ENCODE data around the gene HEMGN. TPM values are rescaled to one million over a fixed set of nuclear protein-coding genes. Genes with fewer than 3 reads are reported as not detected.
A peak's percentile ranks its signal among the peaks of the same experiment; 100 is the strongest.

The HEMGN gene
- total and polyA plus RNA-seq, 12 donors, result 0.11 to 1.1 (median 0.19) TPM; not detected in 8

DNA sequence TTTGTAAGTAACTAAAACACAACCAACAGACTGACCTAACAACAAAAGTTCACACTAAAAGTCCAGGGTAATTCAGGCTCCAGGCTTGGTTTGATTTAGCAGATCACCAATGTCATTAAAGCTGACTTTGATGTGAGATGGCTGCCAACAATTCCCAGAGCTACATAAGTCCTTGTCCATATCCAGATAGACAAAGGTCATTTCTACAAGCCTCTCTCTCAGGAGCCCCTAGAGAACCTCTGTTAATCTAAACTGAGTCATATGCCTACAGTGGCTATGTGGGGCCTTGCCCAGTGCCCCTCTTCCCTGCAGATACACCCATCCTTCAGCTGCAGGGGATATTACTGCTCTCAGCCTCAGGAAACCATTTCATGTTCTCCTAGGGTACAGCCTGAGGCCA lies 26.9 kb upstream of the HEMGN start:
- H3K4me1 ChIP-seq, result peaks cover 0 to 8% (median 0%) of the 10 kb centered on the region in 9 donors
- intact Hi-C loops (cut with DNase I), result no loop called here
- no peaks in the 10 kb centered on the region for H3K9me3 ChIP-seq
- TF ChIP-seq, protein P1, sequence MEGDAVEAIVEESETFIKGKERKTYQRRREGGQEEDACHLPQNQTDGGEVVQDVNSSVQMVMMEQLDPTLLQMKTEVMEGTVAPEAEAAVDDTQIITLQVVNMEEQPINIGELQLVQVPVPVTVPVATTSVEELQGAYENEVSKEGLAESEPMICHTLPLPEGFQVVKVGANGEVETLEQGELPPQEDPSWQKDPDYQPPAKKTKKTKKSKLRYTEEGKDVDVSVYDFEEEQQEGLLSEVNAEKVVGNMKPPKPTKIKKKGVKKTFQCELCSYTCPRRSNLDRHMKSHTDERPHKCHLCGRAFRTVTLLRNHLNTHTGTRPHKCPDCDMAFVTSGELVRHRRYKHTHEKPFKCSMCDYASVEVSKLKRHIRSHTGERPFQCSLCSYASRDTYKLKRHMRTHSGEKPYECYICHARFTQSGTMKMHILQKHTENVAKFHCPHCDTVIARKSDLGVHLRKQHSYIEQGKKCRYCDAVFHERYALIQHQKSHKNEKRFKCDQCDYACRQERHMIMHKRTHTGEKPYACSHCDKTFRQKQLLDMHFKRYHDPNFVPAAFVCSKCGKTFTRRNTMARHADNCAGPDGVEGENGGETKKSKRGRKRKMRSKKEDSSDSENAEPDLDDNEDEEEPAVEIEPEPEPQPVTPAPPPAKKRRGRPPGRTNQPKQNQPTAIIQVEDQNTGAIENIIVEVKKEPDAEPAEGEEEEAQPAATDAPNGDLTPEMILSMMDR (IDR thresholded peaks at IDR 0.05), result no peak
- ATAC-seq (peak in 5 of 8 donors; percentile 44 to 90 (median 72)), DNase-seq (no peak)
- H3K4me3 ChIP-seq, result no peak overlapping the region
- H3K27me3 ChIP-seq, result peaks cover 0 to 14% (median 0%) of the 10 kb centered on the region in 7 donors
- H3K36me3 ChIP-seq, result no peaks in the 10 kb centered on the region
- H3K27ac ChIP-seq, result peak overlapping the region in 2 of 10 donors; percentile 12 to 22

DNA sequence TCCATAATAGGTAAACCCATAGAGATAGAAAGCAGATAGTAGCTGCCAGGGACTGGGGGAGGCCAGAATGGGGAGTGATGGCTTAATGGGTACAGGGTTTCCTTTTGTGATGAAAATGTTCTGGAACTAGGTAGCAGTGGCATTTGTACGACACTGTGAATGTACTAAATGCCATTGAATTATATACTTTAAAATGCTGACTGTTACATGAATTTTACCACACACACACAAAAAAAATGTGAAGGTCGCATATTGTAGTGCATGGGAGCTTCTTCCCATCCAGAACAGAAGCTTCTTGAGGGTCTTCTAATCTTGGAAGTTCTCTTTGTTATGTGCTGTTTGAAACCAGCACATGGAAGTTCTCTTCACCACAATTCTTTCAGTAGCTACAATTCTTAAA lies 25.3 kb upstream of the HEMGN start:
- H3K4me3 ChIP-seq, result no peak overlapping the region
- no peaks in the 10 kb centered on the region for H3K36me3 ChIP-seq
- H3K9me3 ChIP-seq, result no peaks in the 10 kb centered on the region
- peaks cover 0 to 8% (median 0%) of the 10 kb centered on the region in 9 donors for H3K4me1 ChIP-seq
- TF ChIP-seq, protein P1 (IDR thresholded peaks at IDR 0.05), result no peak
- 74 to 84% methylated on average over 2 of the region's 2 CpGs for WGBS, 2 donors
- peaks cover 0 to 14% (median 0%) of the 10 kb centered on the region in 7 donors for H3K27me3 ChIP-seq
- ATAC-seq, result no peak
- intact Hi-C loops (cut with DNase I), result no loop called here
- no peak overlapping the region for H3K27ac ChIP-seq
- no peak for DNase-seq

GRCh38 chr9:97962575-97962974 lies 24.6 kb upstream of the HEMGN start:
- Histone ChIP-seq H3K4me3 (no peak overlapping the region), H3K27ac (no peak overlapping the region), H3K27me3 (peaks cover 0 to 14% (median 0%) of the 10 kb centered on the region in 7 donors), H3K4me1 (peaks cover 0 to 8% (median 0%) of the 10 kb centered on the region in 9 donors), H3K36me3 (no peaks in the 10 kb centered on the region), H3K9me3 (no peaks in the 10 kb centered on the region)
- intact Hi-C loops (cut with DNase I), result no loop called here
- TF ChIP-seq, protein P1 (IDR thresholded peaks at IDR 0.05), result no peak
- WGBS, 2 donors, result 80 to 90% methylated on average over 5 of the region's 5 CpGs
- DNase-seq, result no peak
- no peak for ATAC-seq

DNA sequence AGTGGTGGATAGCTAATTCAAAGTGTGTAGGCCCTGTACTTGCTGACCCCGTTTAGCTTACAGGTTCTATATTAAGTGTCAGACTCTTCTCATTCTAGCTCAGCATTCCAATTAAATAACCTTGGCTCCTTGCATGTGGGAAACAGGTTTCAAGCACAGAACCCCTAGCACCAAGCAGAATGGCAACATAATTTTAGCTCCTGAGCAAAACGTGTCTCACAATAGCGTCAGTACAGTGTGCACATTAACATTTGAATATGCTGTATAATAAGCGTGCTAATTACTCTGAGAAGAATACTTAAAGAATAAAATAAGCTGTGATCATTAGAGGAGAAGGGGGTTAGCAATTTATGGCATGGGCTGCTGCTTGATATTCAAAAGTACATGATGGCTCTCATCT lies 24.2 kb upstream of the HEMGN start:
- Histone ChIP-seq H3K27ac (no peak overlapping the region), H3K4me1 (peaks cover 0 to 8% (median 0%) of the 10 kb centered on the region in 9 donors), H3K9me3 (no peaks in the 10 kb centered on the region), H3K36me3 (no peaks in the 10 kb centered on the region), H3K4me3 (no peak overlapping the region), H3K27me3 (peaks cover 0 to 9% (median 0%) of the 10 kb centered on the region in 7 donors)
- TF ChIP-seq, protein P1 (IDR thresholded peaks at IDR 0.05), result no peak
- intact Hi-C loops (cut with DNase I), result no loop called here
- DNase-seq, result no peak
- WGBS, 2 donors, result 62 to 67% methylated on average over 4 of the region's 4 CpGs
- peak in 1 of 8 donors; percentile 19 for ATAC-seq

Measured in heart right ventricle (tissue), 16 donors.